NK-92 treated with Interleukin-12 subunit alpha and Interleukin-12 subunit beta, amount 100 ng/mL, for 24 hours (cell line): ENCODE data around the gene CIPC.

ENCODE experiments used
- DNase-seq: peaks from one replicate; lab custom pipeline; 2025; lab: John Stamatoyannopoulos, UW

The CIPC gene

GRCh38 chr14:77103951-77104350 lies 5.9 kb downstream of the CIPC start:
- DNase-seq = no peak

GRCh38 chr14:77104393-77104792 lies 6.3 kb downstream of the CIPC start:
- no peak for DNase-seq

GRCh38 chr14:77105145-77105939 lies 7.3 kb downstream of the CIPC start:
- no peak for DNase-seq

GRCh38 chr14:77106666-77107065 lies 8.6 kb downstream of the CIPC start:
- no peak for DNase-seq

- DNase-seq = no peak
Measured at GRCh38 chr14:77107228-77107627, 9.2 kb downstream of the CIPC start.

- no peak for DNase-seq
Measured at GRCh38 chr14:77108753-77109152, 10.7 kb downstream of the CIPC start.

- no peak for DNase-seq
Measured at GRCh38 chr14:77109656-77110055, 11.6 kb downstream of the CIPC start.

GRCh38 chr14:77110286-77110685 lies 12.2 kb downstream of the CIPC start:
- DNase-seq = no peak

GRCh38 chr14:77111021-77111420 lies 13.0 kb downstream of the CIPC start:
- DNase-seq = no peak

- no peak for DNase-seq
Measured at GRCh38 chr14:77113644-77114043, 15.6 kb downstream of the CIPC start.

- DNase-seq = no peak
Measured at GRCh38 chr14:77114609-77115008, 16.6 kb downstream of the CIPC start.

- DNase-seq = no peak
Measured at GRCh38 chr14:77116172-77116817, 18.2 kb downstream of the CIPC start.

GRCh38 chr14:77119851-77120250 lies 21.8 kb downstream of the CIPC start:
- DNase-seq = no peak

GRCh38 chr14:77120771-77121743 lies 23.0 kb downstream of the CIPC start:
- no peak for DNase-seq

- no peak for DNase-seq
Measured at GRCh38 chr14:77122526-77123125, 24.6 kb downstream of the CIPC start.

GRCh38 chr14:77123381-77124325 lies 25.6 kb downstream of the CIPC start:
- DNase-seq = no peak

GRCh38 chr14:77124345-77125280 lies 26.6 kb downstream of the CIPC start:
- DNase-seq = no peak

GRCh38 chr14:77125281-77125801 lies 27.3 kb downstream of the CIPC start:
- DNase-seq = no peak

GRCh38 chr14:77125823-77126325 lies 27.8 kb downstream of the CIPC start:
- DNase-seq = no peak
